Activated CD8-positive, alpha-beta T cell treated with anti-CD3 and anti-CD28 coated beads, Interleukin-2, amount 10 ng/mL, durations not matched to agents 7 days and 5 days (primary cell): ENCODE data around the gene MICALL1. TPM values are rescaled to one million over a fixed set of nuclear protein-coding genes. Genes with fewer than 3 reads are reported as not detected.

ENCODE experiments used
- ATAC-seq: fragments of 150-1000 bp; cut with Tn5 transposase; one replicate; pipeline ENCODE4 v1.10.0; 2021; ENCODE audit warnings: moderate library complexity
- CTCF ChIA-PET: fragments of 350-600 bp; sonication (Branson Sonifier 250); formaldehyde crosslinking; loops from one replicate; lab custom pipeline; 2021; ENCODE audit warnings: antibody characterized with exemption; lab: Charles Lee
- POLR2A ChIA-PET: fragments of 350-600 bp; sonication (Branson Sonifier 250); formaldehyde crosslinking; loops from one replicate; lab custom pipeline; 2021; ENCODE audit warnings: antibody characterized with exemption; lab: Charles Lee
- DNase-seq: peaks from one replicate; pipeline ENCODE4 v3.0.0-alpha.2; 2020
- H3K27ac Mint-ChIP-seq: one replicate; pipeline ENCODE4 v1.8.0; 2021; ENCODE audit warnings: mild to moderate bottlenecking, mixed read lengths
- H3K27me3 Mint-ChIP-seq: one replicate; pipeline ENCODE4 v1.8.0; 2021; ENCODE audit warnings: low read depth, mixed read lengths
- H3K36me3 Mint-ChIP-seq: one replicate; pipeline ENCODE4 v1.8.0; 2021; ENCODE audit warnings: low read depth, mixed read lengths
- H3K4me1 Mint-ChIP-seq: one replicate; pipeline ENCODE4 v1.8.0; 2021; ENCODE audit warnings: low read depth, mixed read lengths
- H3K4me3 Mint-ChIP-seq: one replicate; pipeline ENCODE4 v1.8.0; 2021; ENCODE audit warnings: mild to moderate bottlenecking, mixed read lengths
- H3K9me3 Mint-ChIP-seq: one replicate; pipeline ENCODE4 v1.8.0; 2022; ENCODE audit warnings: mixed read lengths; ENCODE audit not compliant: insufficient read depth
- total RNA-seq, 2 experiments: library from RNA; stranded (reverse); gene quantifications; one replicate each; pipeline ENCODE4 v1.2.3, GENCODE V29; 2021

MICALL1 gene
- total RNA-seq, 2 experiments from 2014 or later, result 21.3 to 24.5 TPM

GRCh38 chr22:37979782-37980181 lies 73.7 kb downstream of the MICALL1 start:
- H3K27ac Mint-ChIP-seq, result no peak overlapping the region
- ChIA-PET CTCF (interaction anchor here (1.7 kb wide), 1 partner anchor 72 kb away, joined by 3 read pairs; no protein-coding TSS in a partner anchor), POLR2A (interaction anchor here (0.8 kb wide), 1 partner anchor 67 kb away, joined by 3 read pairs; no protein-coding TSS in a partner anchor)
- H3K27me3 Mint-ChIP-seq, result no peaks in the 10 kb centered on the region
- H3K4me3 Mint-ChIP-seq, result no peak overlapping the region
- no peak for DNase-seq
- no peaks in the 10 kb centered on the region for H3K36me3 Mint-ChIP-seq
- ATAC-seq, result no peak
- H3K4me1 Mint-ChIP-seq, result no peaks in the 10 kb centered on the region
- H3K9me3 Mint-ChIP-seq, result no peaks in the 10 kb centered on the region

- CTCF ChIA-PET, result no interaction called here
Measured at GRCh38 chr22:37981282-37982011, 75.3 kb downstream of the MICALL1 start.

GRCh38 chr22:37982151-37982785 lies 76.2 kb downstream of the MICALL1 start:
- DNase-seq (no peak), ATAC-seq (no peak)
- no peaks in the 10 kb centered on the region for H3K9me3 Mint-ChIP-seq
- no peaks in the 10 kb centered on the region for H3K27me3 Mint-ChIP-seq
- H3K4me3 Mint-ChIP-seq, result no peak overlapping the region
- POLR2A ChIA-PET, result no interaction called here
- CTCF ChIA-PET, result no interaction called here
- H3K36me3 Mint-ChIP-seq, result no peaks in the 10 kb centered on the region
- H3K4me1 Mint-ChIP-seq, result no peaks in the 10 kb centered on the region
- H3K27ac Mint-ChIP-seq, result no peak overlapping the region

More at GRCh38 chr22:37981282-37982011, 75.3 kb downstream of the MICALL1 start:
- H3K9me3 Mint-ChIP-seq, result no peaks in the 10 kb centered on the region
- DNase-seq (no peak), ATAC-seq (no peak)
- H3K27me3 Mint-ChIP-seq, result no peaks in the 10 kb centered on the region
- H3K27ac Mint-ChIP-seq, result no peak overlapping the region
- POLR2A ChIA-PET, result no interaction called here
- no peak overlapping the region for H3K4me3 Mint-ChIP-seq
- H3K4me1 Mint-ChIP-seq, result no peaks in the 10 kb centered on the region
- no peaks in the 10 kb centered on the region for H3K36me3 Mint-ChIP-seq

DNA sequence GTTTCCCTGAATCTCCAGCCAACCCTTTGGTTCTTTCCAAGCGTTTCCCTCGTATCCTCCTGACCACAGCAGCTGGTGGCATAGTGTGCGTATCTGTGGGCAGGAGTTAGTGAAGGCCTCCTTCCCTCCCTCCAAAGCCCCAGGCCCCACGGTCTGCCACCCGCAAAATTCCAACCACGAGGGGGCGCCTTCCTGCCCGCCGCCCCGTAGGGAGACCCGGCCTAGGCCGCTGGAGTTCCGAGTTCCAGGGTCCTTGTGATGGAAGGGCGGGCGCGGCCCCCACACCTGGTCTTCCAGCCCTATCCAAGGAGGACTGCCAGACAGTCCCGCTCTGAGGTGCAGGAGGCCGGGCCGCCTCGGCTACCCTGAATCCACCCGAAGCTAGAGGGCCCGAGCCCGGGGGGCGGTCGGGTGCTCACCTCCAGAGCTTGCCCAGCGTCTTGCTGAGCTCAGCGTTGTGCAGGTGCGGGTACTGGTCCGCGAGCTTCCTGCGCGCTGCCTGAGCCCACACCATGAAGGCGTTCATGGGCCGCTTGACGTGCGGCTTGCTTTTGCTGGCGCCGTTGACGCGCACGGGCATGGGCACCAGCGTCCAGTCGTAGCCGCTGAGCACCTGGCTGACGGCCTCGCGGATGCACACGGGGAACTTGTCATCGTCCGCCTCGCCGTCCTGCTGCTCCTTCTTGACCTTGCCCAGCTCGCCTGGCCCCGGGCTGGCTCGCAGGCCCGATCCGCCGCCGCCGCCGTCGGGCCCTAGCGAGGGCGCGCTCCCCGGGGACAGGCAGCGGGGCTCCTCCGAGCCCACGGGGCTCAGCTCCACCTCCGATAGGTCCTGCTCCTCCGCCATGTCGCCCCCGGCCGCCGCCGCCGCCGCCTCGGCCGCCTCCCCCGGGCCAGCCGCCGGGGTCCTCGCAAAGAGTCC lies 77.1 kb downstream of the MICALL1 start:
- Mint-ChIP-seq H3K4me1 (no peaks in the 10 kb centered on the region), H3K36me3 (no peaks in the 10 kb centered on the region), H3K27ac (no peak overlapping the region), H3K27me3 (no peaks in the 10 kb centered on the region), H3K9me3 (no peaks in the 10 kb centered on the region), H3K4me3 (no peak overlapping the region)
- ATAC-seq, result no peak
- DNase-seq, result no peak
- ChIA-PET POLR2A (no interaction called here), CTCF (no interaction called here)

- POLR2A ChIA-PET, result no interaction called here
- no peaks in the 10 kb centered on the region for H3K9me3 Mint-ChIP-seq
- no peaks in the 10 kb centered on the region for H3K4me1 Mint-ChIP-seq
- CTCF ChIA-PET, result no interaction called here
- no peak within 1 kb of the TSS for H3K4me3 Mint-ChIP-seq
- ATAC-seq, result no peak
- no peaks in the 10 kb centered on the region for H3K27me3 Mint-ChIP-seq
- H3K36me3 Mint-ChIP-seq, result no peaks in the 10 kb centered on the region
- no peak for DNase-seq
- H3K27ac Mint-ChIP-seq, result no peak within 1 kb of the TSS
Measured at GRCh38 chr22:37983860-37984791, 78.0 kb downstream of the MICALL1 start, which contains the start of gene SOX10. TSS of gene SOX10 (minus strand) at chr22:37984555. CDS start at chr22:37983784, 771 bp downstream.

- no peaks in the 10 kb centered on the region for H3K36me3 Mint-ChIP-seq
Measured at GRCh38 chr22:37985050-37985585, 79.0 kb downstream of the MICALL1 start.

GRCh38 chr22:37985751-37986281 lies 79.7 kb downstream of the MICALL1 start:
- POLR2A ChIA-PET, result no interaction called here
- H3K27me3 Mint-ChIP-seq, result no peaks in the 10 kb centered on the region
- no peaks in the 10 kb centered on the region for H3K4me1 Mint-ChIP-seq
- H3K9me3 Mint-ChIP-seq, result no peaks in the 10 kb centered on the region
- DNase-seq (no peak), ATAC-seq (no peak)
- no peaks in the 10 kb centered on the region for H3K36me3 Mint-ChIP-seq
- no peak overlapping the region for H3K4me3 Mint-ChIP-seq
- CTCF ChIA-PET, result no interaction called here
- H3K27ac Mint-ChIP-seq, result no peak overlapping the region

More at GRCh38 chr22:37985050-37985585, 79.0 kb downstream of the MICALL1 start:
- DNase-seq (no peak), ATAC-seq (no peak)
- no peak overlapping the region for H3K27ac Mint-ChIP-seq
- no peak overlapping the region for H3K4me3 Mint-ChIP-seq
- H3K4me1 Mint-ChIP-seq, result no peaks in the 10 kb centered on the region
- no peaks in the 10 kb centered on the region for H3K27me3 Mint-ChIP-seq
- ChIA-PET POLR2A (no interaction called here), CTCF (no interaction called here)
- no peaks in the 10 kb centered on the region for H3K9me3 Mint-ChIP-seq

GRCh38 chr22:37986371-37986770 lies 80.3 kb downstream of the MICALL1 start:
- Mint-ChIP-seq H3K4me3 (no peak overlapping the region), H3K4me1 (no peaks in the 10 kb centered on the region), H3K36me3 (no peaks in the 10 kb centered on the region), H3K27ac (no peak overlapping the region), H3K9me3 (no peaks in the 10 kb centered on the region), H3K27me3 (no peaks in the 10 kb centered on the region)
- DNase-seq (no peak), ATAC-seq (no peak)
- ChIA-PET CTCF (no interaction called here), POLR2A (no interaction called here)

- no peaks in the 10 kb centered on the region for H3K9me3 Mint-ChIP-seq
- H3K4me1 Mint-ChIP-seq, result peaks cover 5% of the 10 kb centered on the region
- no peak overlapping the region for H3K27ac Mint-ChIP-seq
- DNase-seq, result no peak
- H3K27me3 Mint-ChIP-seq, result no peaks in the 10 kb centered on the region
- POLR2A ChIA-PET, result no interaction called here
- H3K36me3 Mint-ChIP-seq, result no peaks in the 10 kb centered on the region
- ATAC-seq, result no peak
- no peak overlapping the region for H3K4me3 Mint-ChIP-seq
- CTCF ChIA-PET, result no interaction called here
Measured at GRCh38 chr22:37989146-37990045, 83.3 kb downstream of the MICALL1 start.

- CTCF ChIA-PET, result no interaction called here
Measured at GRCh38 chr22:37990301-37990700, 84.2 kb downstream of the MICALL1 start.

More at GRCh38 chr22:37990301-37990700, 84.2 kb downstream of the MICALL1 start:
- POLR2A ChIA-PET, result interaction anchor here (0.6 kb wide), 1 partner anchor 406 kb away, joined by 3 read pairs; no protein-coding TSS in a partner anchor
- no peaks in the 10 kb centered on the region for H3K27me3 Mint-ChIP-seq
- H3K9me3 Mint-ChIP-seq, result no peaks in the 10 kb centered on the region
- peaks cover 9% of the 10 kb centered on the region for H3K4me1 Mint-ChIP-seq
- DNase-seq (no peak), ATAC-seq (no peak)
- no peak overlapping the region for H3K4me3 Mint-ChIP-seq
- H3K27ac Mint-ChIP-seq, result no peak overlapping the region
- no peaks in the 10 kb centered on the region for H3K36me3 Mint-ChIP-seq
